CD1c-positive myeloid dendritic cell (primary cell): Measurements from ENCODE around the gene SPATA31C2.
"Not testable (repeated sequence)": the region's sequence is repeated elsewhere in the genome, so short reads cannot be mapped to it uniquely, and the experiment has no call there.

Experiments
- DNase-seq: peaks from one replicate; pipeline ENCODE4 v3.0.0-alpha.2; 2016; ENCODE audit errors: extremely low spot score

The SPATA31C2 gene

GRCh38 chr9:88123413-88123812 is 14.9 kb downstream of the SPATA31C2 start:
- not testable (repeated sequence) for DNase-seq

GRCh38 chr9:88118121-88118520 is 20.2 kb downstream of the SPATA31C2 start:
- not testable (repeated sequence) for DNase-seq

GRCh38 chr9:88114968-88115612 is 23.2 kb downstream of the SPATA31C2 start:
- DNase-seq, result not testable (repeated sequence)

DNA sequence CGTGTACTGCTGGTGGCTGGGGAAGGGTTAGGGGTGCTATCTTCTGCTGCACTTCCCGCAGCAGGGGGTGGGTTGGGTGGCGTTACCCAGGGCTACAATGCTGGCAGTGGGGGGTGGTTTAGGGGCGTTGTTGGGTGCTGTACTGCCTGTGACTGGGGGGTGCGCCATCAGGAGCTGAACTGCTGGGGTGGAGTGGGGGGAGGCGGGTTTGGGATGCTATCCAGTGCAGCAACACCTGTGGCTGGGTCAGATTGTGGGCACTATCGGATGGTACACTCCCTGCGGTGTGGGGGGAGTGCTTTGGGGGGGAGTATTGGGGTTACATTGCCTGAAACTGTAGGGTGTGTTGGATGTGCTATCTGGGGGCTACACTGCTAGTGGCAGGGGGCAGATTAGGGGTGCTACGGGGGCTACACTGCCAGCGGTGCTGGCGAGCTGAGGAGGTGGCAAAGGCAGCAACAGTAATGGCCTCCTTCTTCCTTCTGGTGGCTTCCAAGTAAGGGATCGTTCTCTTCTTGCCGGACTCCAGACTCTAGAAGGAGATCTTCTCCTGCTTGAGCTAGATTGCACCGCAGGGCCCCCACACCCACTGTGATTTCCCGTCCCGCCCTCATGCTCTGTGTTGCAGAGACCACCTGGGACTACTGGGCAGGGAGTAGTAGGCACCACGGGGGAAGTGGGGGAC is 23.9 kb downstream of the SPATA31C2 start:
- DNase-seq, result not testable (repeated sequence)

DNA sequence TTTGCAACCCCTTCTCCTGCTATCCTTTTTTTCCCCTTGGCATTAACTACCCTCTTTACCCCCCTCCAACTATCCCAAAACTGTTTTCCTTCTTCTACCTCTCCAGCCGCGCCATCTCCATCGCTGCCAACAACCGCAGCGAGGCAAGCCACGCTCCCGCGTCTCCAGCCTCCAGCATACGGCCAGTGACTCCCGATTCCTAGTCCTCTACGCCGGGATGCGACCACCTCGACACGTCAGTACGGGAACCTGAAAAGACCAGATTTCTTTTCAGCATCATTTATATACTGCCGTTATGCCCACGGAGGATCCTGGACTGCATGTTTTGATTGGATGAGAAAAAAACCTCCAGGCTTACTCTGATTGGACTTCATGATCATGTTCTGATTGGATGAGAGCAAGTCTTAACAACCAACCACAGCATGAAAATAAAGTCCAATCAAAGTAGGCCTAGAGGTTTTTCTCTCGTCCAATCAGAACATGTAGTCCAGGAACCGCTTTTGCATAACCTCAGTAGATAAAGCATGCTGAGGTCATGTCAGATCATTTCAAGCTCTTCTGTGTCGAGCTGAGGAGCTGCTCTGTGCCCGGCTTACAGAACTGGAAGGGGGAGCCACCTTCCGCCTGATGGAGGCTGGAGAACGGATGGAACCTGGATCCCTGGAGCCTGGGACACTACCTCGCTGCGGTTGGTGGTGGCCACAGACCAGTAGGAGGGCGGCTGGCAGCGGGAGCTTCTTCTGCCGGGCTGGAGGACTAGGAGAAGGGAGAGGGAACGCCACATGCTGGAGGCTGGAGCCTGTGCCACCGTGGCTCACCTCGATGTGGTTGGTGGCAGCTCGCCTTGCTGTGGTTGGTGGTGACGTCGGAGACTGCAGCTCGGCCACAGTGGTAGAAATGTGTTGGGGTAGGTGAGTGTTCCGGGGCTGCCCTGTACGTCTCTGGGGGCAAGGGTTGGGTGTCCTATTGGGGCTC is 24.8 kb downstream of the SPATA31C2 start:
- not testable (repeated sequence) for DNase-seq

DNA sequence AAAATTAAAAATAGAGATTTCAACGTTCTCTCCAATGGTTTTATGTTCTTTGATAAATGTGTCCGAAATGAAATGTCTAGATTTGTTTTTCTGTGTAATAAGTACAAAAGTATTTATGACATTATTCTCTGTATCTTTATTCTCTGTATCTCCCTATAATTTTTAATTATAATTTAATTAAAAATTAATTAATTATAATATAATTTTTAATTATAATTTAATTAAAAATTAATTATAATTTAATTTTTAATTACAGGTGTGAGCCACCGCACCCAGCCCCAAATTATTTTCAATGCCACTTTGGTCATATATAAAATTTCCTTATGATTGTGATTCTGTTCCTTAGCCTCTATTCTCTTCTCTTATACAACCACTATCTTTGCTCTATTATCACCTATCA is 28.2 kb downstream of the SPATA31C2 start:
- no peak for DNase-seq

DNA sequence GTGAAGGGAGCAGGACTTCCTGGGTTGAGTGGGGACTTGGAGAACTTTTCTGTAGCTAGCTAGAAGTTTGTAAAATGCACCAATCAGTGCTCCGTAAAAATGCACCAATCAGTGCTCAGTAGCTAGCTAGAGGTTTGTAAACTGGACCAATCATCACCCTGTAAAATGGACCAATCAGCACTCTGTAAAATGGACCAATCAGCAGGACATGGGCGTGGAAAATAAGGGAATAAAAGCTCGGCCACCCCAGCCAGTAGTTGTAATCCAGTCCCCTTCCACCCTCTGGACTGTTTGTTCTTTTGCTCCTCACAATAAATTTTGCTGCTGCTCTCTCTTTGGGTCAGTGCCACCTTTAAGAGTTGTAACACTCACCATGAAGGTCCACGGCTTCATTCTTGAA is 29.5 kb downstream of the SPATA31C2 start:
- DNase-seq, result no peak

DNA sequence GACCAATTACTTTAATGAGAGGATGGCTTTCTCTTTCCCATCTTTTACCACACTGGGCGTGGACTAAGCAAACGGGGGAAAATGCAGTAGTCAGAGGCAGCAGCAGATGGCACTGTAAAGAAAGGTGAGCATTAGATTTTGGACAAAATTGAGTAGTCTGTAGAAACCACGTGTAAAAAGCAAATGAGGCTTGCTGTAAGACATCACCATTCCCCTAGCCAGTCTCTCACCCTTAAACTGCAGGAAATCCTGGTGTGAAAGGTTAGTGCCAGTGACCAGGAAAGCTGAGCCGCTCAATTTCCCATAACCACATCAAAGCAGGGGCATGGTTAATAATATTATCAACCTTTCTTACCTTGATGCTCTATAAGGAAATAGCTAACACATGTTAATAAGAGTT is 31.8 kb downstream of the SPATA31C2 start:
- no peak for DNase-seq

DNA sequence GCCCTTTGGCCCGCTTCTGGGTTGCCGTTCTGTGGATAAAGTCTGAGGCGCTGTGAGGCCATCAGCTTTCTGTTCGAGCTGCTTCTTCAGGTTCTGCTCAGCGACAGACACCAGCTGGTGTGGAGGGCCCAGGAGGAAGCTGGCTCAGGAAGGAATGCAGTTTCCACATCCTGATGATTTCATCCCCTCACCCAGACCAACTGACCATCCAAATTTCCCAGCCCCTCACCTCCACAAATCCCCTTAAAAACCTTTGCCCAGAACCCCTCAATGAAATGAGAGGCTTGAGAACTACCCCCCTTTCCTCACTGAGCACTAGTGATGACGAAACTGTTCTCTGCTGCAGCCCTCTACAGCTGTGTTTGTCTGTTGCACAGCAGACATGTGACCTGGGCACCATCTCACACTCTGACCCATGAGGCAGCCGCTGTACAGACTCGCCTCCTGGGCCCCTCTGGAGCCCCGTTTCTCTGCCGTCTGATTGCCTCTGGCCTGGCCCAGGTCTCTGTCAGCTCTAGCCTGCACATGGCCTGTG is 45.4 kb downstream of the SPATA31C2 start:
- no peak for DNase-seq

- no peak for DNase-seq
These were observed 48.1 kb downstream of the SPATA31C2 start for GRCh38 chr9:88090151-88090581.

DNA sequence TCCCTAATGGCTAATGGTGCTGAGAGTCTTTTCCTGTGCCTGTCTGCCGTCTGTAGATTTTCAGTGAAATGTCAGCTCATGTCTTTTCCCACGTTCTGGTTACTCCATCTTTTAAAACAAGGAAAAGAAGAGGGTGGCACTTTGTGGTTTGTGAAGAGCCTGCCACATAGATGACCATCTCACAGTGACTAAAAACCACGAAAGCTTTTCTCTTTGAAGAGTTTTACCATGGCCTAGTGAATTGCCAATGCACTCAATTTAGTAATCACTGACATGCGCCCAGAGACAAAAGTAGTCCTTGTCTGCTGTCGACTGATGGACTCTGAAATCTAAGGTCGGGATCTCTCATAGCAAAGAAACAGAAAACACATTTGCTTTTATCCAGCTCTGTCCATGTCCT is 50.4 kb downstream of the SPATA31C2 start:
- DNase-seq, result no peak

DNA sequence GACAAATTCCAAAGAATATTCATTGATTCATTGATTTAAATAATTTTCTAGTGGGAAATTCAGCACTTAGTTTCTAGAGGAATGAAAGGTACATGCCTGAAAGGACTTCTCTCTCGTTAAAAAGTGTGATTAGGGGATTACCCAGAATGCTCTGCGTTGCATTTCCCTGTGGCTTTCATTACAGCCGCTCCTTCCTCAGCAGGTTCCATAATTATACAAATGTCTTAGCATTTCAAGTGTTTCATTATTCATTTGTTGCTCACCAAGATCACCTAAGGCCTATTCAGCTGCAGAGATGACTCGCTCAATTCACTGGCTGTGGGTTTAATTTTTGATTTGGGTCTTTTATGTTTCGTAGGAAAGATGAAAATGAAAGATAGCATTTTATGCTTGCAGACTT is 52.8 kb downstream of the SPATA31C2 start:
- DNase-seq, result no peak

- DNase-seq, result no peak
These were observed 53.7 kb downstream of the SPATA31C2 start for GRCh38 chr9:88084357-88085183.
